GM12801 (cell line): ENCODE measurements around the gene AP2B1.

Experiments used
- CTCF ChIP-seq: IDR thresholded peaks from one replicate; pipeline ENCODE4 v1.5.1; 2011; ENCODE audit warnings: control low read depth; ENCODE audit not compliant: insufficient read length; ENCODE audit errors: extremely low read depth

AP2B1 gene

DNA sequence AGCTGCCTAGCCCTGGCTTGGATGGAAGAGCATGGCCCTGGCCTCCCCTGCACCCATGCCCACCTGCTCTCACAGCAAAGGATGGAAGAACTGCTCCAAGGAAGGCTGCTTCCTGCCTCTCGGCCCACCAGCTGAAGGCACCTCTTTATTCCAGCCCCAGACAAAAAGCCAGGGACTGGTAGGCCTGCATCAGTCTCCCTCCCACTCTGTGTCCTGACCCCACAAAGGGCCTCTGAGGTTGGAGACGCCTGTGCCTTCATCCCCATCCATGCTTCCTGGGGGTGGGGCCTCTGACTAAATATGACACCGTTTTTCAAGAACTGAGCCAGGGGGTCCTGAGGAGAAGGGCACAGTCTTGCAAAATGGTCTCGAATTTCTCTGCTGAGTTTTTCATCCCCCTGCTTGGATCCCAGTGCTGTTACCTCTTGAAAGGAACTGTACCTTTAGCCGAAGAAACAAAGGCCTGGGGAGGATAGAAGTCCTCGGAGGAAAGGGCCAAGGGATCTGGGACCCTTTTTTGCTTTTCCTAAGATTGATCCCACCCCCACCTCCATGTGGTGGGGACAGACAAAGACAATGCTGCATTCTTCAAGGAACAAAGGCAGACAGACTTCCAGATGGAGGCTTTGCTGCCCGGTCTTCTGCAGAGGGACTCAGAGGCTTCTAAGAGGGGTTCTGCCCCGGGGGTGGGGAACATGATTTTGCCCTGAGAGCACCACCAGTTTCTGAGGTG is 178.8 kb downstream of the AP2B1 start:
- no peak for TF ChIP-seq CTCF

DNA sequence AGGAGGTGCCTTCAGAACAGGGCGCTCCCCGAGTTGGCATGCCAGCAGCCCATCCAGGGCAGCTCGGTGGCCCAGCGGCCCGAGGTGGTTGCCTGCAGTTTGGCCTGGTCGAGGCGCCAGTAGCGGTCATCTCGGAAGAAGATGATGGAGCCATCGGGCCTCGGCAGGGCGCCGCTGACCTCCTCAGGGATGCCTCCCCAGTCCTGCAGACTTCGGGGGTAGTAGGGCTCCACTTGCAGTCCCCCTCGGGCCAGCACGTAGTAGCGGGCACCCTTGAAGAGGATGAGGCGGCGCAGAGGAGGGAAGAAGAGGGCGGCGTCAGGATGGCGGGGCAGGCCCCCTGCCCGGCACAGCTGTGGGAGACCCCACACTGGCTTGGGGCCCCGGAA is 179.4 kb downstream of the AP2B1 start:
- no peak for TF ChIP-seq CTCF

- no peak for TF ChIP-seq CTCF
Observed at GRCh38 chr17:35766903-35767510, 179.9 kb downstream of the AP2B1 start.

GRCh38 chr17:35768797-35769196 is 181.7 kb downstream of the AP2B1 start:
- no peak for TF ChIP-seq CTCF

DNA sequence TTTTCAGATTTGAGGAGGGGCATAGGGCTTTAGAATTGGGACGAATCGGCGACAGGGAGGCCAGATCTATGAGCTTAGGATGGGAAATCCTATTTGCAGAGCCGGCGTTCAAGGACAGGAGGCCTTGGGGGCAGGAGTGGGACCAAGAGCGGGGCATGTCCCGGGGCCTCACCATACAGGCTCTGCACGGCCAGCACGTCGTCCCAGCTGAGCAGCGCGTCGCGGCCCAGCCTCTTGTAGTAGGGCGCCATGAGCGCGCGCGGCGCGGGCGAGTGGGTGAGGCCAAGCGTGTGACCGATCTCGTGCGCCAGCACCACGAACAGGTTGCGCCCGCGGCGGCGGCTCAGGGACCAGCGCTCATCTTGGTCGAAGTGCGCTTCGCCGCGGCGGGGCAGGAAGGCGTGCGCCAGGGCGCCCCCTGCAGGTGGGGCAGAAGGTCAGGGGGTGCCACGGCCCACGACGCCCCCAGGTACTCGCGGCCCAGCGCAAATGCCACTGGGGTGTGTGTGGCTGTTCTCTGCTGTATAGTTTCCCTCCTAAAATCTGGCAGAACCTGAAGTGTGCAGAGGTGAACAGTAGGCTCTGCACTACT is 182.9 kb downstream of the AP2B1 start:
- TF ChIP-seq CTCF, result no peak

DNA sequence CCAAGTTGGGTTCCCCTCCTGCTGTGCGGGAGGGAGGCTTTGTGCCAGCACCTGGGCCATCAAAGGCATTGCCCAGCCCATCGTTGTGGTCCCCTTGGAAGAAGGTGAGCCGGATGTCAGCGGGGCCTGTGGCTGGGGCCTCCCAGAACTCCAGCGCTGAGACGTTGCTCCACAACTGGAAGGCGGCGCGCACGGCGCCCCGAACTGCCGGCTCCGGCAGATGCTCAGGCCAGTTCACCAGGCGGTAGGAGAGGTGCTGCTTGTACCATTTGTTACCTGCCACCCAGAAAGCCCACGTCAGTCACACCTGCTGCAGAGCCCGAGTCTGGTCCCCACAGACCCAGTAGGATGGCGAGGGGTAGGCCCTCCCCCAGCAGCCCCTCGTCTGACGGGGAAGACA is 186.0 kb downstream of the AP2B1 start:
- TF ChIP-seq CTCF, result no peak

DNA sequence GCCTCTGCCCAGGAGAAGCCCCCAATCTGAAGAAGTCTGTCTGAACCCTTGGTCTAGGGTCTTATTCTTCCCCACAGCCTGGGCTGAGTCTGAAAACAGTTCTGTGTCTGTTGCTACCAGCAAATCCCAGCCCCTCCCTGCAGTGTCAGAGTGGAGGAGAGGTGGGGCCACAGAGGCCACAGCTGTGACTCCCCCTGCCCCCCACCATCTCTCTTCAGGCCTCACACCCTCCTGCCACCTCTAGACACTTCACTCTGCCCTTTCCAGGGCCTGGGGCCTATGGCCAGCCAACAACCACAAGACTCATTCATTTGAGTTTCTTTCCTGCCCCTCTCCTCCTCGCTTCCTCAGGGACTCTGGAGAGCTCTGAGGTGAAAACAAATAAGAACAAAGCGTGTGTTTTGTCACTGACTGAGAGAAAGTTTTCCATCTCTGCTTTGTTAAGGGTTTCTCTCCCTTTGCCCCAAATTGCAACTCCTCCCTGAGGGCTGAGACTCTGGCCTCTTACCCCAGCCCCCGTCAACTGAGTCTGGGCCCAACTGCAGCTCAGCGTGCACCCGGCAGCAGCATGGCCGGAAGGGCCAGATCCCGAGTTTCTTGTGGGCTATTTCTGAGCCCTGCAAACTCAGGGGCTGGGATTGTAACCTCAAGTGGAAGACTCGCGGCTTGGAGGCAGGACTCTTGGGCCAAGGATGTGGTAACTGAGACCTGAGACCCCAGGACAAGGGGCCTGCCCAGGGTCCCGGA is 186.7 kb downstream of the AP2B1 start:
- TF ChIP-seq CTCF, result no peak
